Activated CD4-positive, alpha-beta memory T cell treated with anti-CD3 and anti-CD28 coated beads, Interleukin-2, amount 10 ng/mL, durations not matched to agents 7 days and 5 days (primary cell): ENCODE measurements around the gene DCTPP1. TPM values are rescaled to one million over a fixed set of nuclear protein-coding genes. Genes with fewer than 3 reads are reported as not detected.
"Not testable (repeated sequence)": the region's sequence is repeated elsewhere in the genome, so short reads cannot be mapped to it uniquely, and the experiment has no call there.

Experiments used
- CTCF ChIA-PET: fragments of 350-600 bp; sonication (Branson Sonifier 250); formaldehyde crosslinking; loops from one replicate; lab custom pipeline; 2021; ENCODE audit warnings: antibody characterized with exemption, inconsistent platforms; lab: Charles Lee
- POLR2A ChIA-PET: fragments of 350-600 bp; sonication (Branson Sonifier 250); formaldehyde crosslinking; loops from one replicate; lab custom pipeline; 2021; ENCODE audit warnings: antibody characterized with exemption; lab: Charles Lee
- DNase-seq: peaks from one replicate; pipeline ENCODE4 v3.0.0-alpha.2; 2020
- H3K27ac Mint-ChIP-seq: one replicate; pipeline ENCODE4 v1.8.0; 2021; ENCODE audit warnings: mild to moderate bottlenecking, mixed read lengths
- H3K27me3 Mint-ChIP-seq: one replicate; pipeline ENCODE4 v1.8.0; 2021; ENCODE audit warnings: mixed read lengths
- H3K36me3 Mint-ChIP-seq: one replicate; pipeline ENCODE4 v1.8.0; 2021; ENCODE audit warnings: low read depth, mixed read lengths
- H3K4me1 Mint-ChIP-seq: one replicate; pipeline ENCODE4 v1.8.0; 2021; ENCODE audit warnings: mixed read lengths
- H3K4me3 Mint-ChIP-seq: one replicate; pipeline ENCODE4 v1.8.0; 2021; ENCODE audit warnings: mild to moderate bottlenecking, mixed read lengths
- H3K9me3 Mint-ChIP-seq: one replicate; pipeline ENCODE4 v1.8.0; 2021; ENCODE audit warnings: mixed read lengths
- total RNA-seq, 2 experiments: library from RNA; stranded (reverse); gene quantifications; one replicate each; pipeline ENCODE4 v1.2.3, GENCODE V29; 2021

The DCTPP1 gene
- 10 to 100 TPM; 51.3 to 51.4 TPM for total RNA-seq

DNA sequence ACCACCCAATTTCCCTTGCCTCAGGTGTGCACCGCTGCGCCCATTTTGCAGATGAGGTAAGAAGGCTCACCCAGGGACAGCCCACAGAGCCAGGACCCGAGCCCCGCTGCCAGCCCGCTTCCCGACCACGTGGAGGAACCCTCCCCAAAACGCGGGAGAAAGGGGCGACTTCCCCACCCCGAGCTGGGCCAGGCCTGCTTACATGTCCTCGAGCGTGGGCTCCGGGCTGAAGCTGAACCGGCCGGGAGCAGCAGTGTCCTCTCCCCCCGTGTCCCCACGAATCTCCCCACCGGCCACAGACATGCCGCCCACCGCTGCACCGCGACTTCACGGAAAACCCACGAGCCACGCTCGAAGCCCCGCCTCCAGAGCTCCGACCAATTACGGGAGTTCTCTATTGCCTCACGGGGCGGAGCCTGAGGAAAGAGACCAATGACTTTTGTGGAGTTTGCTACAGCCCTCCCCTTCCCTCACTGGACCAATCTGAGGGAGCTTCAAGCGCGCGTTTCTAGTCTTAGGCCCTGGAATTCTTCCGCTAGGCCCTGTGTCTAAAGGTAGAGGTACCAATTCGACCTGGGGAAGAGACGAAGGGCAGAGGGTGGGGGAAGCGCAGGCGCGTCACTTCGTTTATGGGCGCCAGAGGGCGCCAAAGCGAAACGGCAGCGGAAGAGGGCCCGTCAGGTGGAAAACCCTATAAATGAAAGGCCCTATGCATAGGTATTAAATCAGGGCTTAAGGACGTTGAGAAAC lies at the start of gene DCTPP1:
TSS of gene DCTPP1 (minus strand) at position 353 of the 750 bp plus-strand sequence. CDS start at position 303, 50 bp downstream.
- Mint-ChIP-seq H3K9me3 (no peaks in the 10 kb centered on the region), H3K27me3 (no peaks in the 10 kb centered on the region), H3K36me3 (peaks cover 19% of the 10 kb centered on the region), H3K27ac (no peak within 1 kb of the TSS), H3K4me1 (peaks cover 39% of the 10 kb centered on the region), H3K4me3 (no peak within 1 kb of the TSS)
- peak; percentile 97 for DNase-seq
- POLR2A ChIA-PET: interaction anchor here (0.5 to 3.6 kb wide), 34 partner anchors 12 to 245 kb away, joined by 3 to 41 read pairs (median 5); partner anchors contain the start of genes ITGAL, PRR14, SEPHS2 and SEPTIN1
- CTCF ChIA-PET: interaction anchor here (0.6 to 3.6 kb wide), 77 partner anchors 8 to 374 kb away, joined by 3 to 58 read pairs (median 7); partner anchors contain the start of genes CORO1A, FBRS, ITGAL and PRR14

DNA sequence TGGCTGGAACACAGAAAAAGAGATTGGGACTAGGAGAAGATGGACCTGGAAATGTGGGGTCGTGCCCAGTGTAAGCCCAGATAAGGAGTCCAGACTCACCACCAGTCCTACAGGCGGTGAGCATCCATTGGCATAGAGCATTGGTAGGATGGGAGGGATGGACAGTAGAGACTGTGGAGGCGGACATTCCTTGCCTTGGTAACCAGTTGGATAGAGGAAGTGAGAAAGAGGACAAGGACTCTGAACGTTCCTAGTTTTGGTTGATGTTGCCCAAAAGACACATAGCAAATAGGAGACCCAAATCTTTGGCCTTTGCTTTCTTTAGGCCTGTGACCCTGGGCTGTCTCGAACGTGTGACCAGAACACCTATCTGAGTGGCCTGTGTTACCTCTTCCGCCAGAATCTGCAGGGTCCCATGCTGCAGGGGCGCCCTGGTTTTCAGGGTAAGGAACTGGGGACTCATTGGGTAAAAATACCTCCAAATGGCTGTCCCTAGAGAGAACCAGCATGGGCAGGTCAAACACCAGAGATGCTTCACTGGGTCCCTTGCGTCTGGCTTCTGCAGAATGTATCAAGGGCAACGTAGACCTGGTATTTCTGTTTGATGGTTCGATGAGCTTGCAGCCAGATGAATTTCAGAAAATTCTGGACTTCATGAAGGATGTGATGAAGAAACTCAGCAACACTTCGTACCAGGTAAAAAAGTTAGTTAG lies 49.1 kb upstream of the DCTPP1 start:
- ChIA-PET POLR2A (interaction anchor here (1.2 to 5.6 kb wide), 5 partner anchors 9 to 32 kb away, joined by 3 to 38 read pairs (median 5); no protein-coding TSS in a partner anchor), CTCF (interaction anchor here (1.2 to 3.4 kb wide), 4 partner anchors 13 to 49 kb away, joined by 3 to 17 read pairs (median 8); partner anchors contain the start of gene DCTPP1)
- Mint-ChIP-seq H3K27me3 (no peaks in the 10 kb centered on the region), H3K9me3 (no peaks in the 10 kb centered on the region), H3K27ac (peak overlapping the region; percentile 69), H3K4me3 (no peak overlapping the region), H3K36me3 (peaks cover 85% of the 10 kb centered on the region), H3K4me1 (peaks cover 74% of the 10 kb centered on the region)
- DNase-seq: no peak

- H3K27me3 Mint-ChIP-seq, H3K4me3 Mint-ChIP-seq, DNase-seq, H3K9me3 Mint-ChIP-seq: not testable (repeated sequence)
- H3K27ac Mint-ChIP-seq: peak overlapping the region; percentile 66
- POLR2A ChIA-PET: interaction anchor here (0.8 to 10.7 kb wide), 6 partner anchors 13 to 48 kb away, joined by 3 to 400 read pairs (median 84); partner anchors contain the start of genes DCTPP1 and SEPHS2
- peaks cover 65% of the 10 kb centered on the region for H3K4me1 Mint-ChIP-seq
- CTCF ChIA-PET: interaction anchor here (1.5 to 3.1 kb wide), 3 partner anchors 28 to 151 kb away, joined by 6 to 20 read pairs (median 7); partner anchors contain the start of gene DCTPP1
- peaks cover 86% of the 10 kb centered on the region for H3K36me3 Mint-ChIP-seq
These were observed 47.9 kb upstream of the DCTPP1 start for GRCh38 chr16:30477773-30478172.

DNA sequence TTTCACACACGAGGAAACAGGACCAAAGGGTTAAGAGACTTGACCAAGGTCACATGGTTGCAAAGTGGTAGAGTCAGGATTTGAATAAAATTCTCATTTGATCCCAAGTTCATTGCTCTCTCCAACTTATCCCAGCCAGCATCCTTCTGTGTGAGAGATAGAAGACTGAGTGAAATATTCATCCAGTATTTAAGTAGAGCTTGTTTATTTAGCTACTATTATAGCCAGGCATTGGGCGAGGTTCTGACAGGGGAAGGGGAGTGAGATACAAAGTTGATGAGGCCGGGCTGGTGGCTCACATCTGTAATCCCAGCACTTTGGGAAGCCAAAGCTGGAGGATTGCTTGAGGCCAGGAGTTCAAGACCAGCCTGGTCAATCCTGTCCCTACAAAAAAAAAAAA lies 47.2 kb upstream of the DCTPP1 start:
- Mint-ChIP-seq H3K4me3 (no peak overlapping the region), H3K27me3 (no peaks in the 10 kb centered on the region), H3K4me1 (peaks cover 63% of the 10 kb centered on the region), H3K27ac (peak overlapping the region; percentile 66), H3K9me3 (no peaks in the 10 kb centered on the region), H3K36me3 (peaks cover 82% of the 10 kb centered on the region)
- no peak for DNase-seq
- ChIA-PET POLR2A (interaction anchor here (0.8 to 10.7 kb wide), 7 partner anchors 13 to 58 kb away, joined by 3 to 400 read pairs (median 4); partner anchors contain the start of genes DCTPP1, SEPHS2 and ZNF747), CTCF (interaction anchor here (0.9 to 3.1 kb wide), 5 partner anchors 20 to 152 kb away, joined by 3 to 20 read pairs (median 6); partner anchors contain the start of gene DCTPP1)

- peak overlapping the region; percentile 98 for H3K4me3 Mint-ChIP-seq
- no peak for DNase-seq
- no peaks in the 10 kb centered on the region for H3K27me3 Mint-ChIP-seq
- POLR2A ChIA-PET: interaction anchor here (0.6 to 10.7 kb wide), 13 partner anchors 9 to 184 kb away, joined by 3 to 400 read pairs (median 8); partner anchors contain the start of genes DCTPP1, SEPHS2, ZNF688 and ZNF747
- H3K36me3 Mint-ChIP-seq: peaks cover 64% of the 10 kb centered on the region
- CTCF ChIA-PET: interaction anchor here (0.9 to 7.3 kb wide), 8 partner anchors 16 to 182 kb away, joined by 3 to 107 read pairs (median 26); partner anchors contain the start of genes DCTPP1 and SEPHS2
- peak overlapping the region; percentile 77 for H3K27ac Mint-ChIP-seq
- H3K9me3 Mint-ChIP-seq: no peaks in the 10 kb centered on the region
- peaks cover 65% of the 10 kb centered on the region for H3K4me1 Mint-ChIP-seq
These were observed 44.9 kb upstream of the DCTPP1 start for GRCh38 chr16:30474684-30475083.

DNA sequence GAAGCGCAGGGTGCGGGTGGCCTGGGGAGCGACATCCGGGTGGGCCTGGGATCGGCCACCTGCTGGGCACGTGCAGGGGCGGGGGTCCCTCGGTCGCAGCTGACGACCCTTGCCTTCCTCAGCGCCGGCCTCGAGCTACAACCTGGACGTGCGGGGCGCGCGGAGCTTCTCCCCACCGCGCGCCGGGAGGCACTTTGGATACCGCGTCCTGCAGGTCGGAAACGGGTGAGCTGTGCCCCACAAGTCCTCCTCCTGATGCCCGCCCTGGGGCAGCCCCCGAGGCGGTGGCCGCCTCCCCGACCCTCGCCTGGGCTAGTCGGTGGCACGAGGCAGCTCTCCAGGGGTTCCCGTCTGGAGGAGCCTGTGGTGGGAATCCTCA lies 44.2 kb upstream of the DCTPP1 start:
- peak overlapping the region; percentile 96 for H3K27ac Mint-ChIP-seq
- no peaks in the 10 kb centered on the region for H3K27me3 Mint-ChIP-seq
- peaks cover 67% of the 10 kb centered on the region for H3K4me1 Mint-ChIP-seq
- peaks cover 61% of the 10 kb centered on the region for H3K36me3 Mint-ChIP-seq
- H3K9me3 Mint-ChIP-seq: no peaks in the 10 kb centered on the region
- H3K4me3 Mint-ChIP-seq: peak overlapping the region; percentile 98
- ChIA-PET POLR2A (interaction anchor here (0.7 to 10.7 kb wide), 16 partner anchors 10 to 291 kb away, joined by 3 to 400 read pairs (median 7); partner anchors contain the start of genes CORO1A, DCTPP1, FBRS and SEPHS2), CTCF (interaction anchor here (0.8 to 7.3 kb wide), 9 partner anchors 16 to 183 kb away, joined by 3 to 107 read pairs (median 9); partner anchors contain the start of genes DCTPP1, PRR14 and SEPHS2)
- no peak for DNase-seq

DNA sequence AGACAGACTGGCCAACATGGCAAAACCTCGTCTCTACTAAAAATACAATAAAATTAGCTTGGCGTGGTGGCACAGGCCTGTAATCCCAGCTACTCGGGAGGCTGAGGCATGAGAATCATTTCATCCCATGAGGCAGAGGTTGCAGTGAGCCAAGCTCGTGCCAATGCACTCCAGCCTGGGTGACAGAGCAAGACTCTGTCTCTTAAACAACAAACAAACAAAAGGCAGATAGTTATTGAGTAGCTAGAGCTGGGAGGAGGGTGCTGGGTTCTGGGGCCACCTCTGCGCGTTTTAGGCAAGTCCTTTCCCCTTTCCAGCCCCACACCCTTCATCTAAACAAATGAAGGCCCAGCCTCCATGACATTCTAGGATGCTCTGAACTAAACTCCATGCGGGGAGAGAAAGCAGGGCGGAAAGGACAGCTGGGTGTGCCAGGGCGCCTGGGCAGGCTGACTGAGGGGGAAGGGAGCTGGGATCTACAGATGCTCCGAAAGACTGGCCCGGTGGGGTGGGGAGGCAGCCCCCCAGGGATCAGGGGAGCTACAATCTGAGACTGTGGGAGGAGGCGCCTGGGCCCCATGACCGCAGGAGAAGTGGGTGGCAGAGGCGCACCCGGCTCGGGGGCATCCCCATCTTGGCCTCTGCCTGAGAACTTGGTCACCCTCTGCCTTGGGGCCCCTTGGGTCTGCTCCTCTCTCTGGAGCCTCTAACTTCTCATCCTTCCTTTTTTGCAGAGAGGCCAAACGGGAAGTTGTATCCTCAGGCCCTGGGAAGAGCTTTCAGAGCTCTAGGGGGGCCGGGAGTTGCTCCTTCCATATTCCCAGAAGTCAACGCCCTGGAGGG lies 43.6 kb upstream of the DCTPP1 start:
- Mint-ChIP-seq H3K27me3 (no peaks in the 10 kb centered on the region), H3K4me1 (peaks cover 63% of the 10 kb centered on the region), H3K4me3 (peak overlapping the region; percentile 98), H3K36me3 (peaks cover 54% of the 10 kb centered on the region), H3K9me3 (no peaks in the 10 kb centered on the region), H3K27ac (peak overlapping the region; percentile 96)
- peak; percentile 63 for DNase-seq
- CTCF ChIA-PET: interaction anchor here (0.6 to 7.3 kb wide), 14 partner anchors 9 to 644 kb away, joined by 3 to 107 read pairs (median 4); partner anchors contain the start of genes DCTPP1, PRR14, SEPHS2 and SEPTIN1
- POLR2A ChIA-PET: interaction anchor here (0.7 to 10.7 kb wide), 20 partner anchors 9 to 290 kb away, joined by 3 to 400 read pairs (median 5); partner anchors contain the start of genes CORO1A, DCTPP1, FBRS and SEPHS2

DNA sequence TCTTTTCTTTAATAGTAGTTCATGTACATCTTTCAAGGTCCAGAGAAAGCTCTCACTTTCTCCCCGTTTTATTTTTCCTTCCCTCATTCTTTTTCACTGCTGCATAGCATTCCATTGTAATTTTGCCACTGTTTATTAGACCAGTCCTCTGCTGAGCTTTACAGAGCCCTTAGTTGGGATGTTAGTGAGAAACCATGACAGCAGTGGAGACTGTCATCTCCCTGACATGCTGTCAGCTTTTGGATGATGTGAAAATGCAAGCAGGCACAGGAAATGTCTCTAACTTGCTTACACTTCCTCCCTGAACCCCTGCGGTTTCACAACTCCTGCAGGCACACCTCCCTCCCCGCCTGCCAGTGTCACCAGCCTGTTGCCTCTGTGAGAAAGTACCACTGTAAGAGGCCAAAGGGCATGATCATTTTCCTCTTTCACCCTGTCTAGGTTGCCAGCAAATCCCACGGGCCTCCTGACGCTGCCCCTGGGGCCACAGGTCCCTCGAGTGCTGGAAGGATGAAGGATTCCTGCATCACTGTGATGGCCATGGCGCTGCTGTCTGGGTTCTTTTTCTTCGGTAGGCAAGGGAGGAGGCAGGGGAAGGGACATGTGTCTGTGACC lies 42.6 kb upstream of the DCTPP1 start, which contains the start of gene ITGAL:
TSS of gene ITGAL (plus strand) at position 415 of the 615 bp plus-strand sequence. CDS start at position 511, 96 bp downstream.
- CTCF ChIA-PET: interaction anchor here (0.6 to 7.3 kb wide), 15 partner anchors 9 to 178 kb away, joined by 3 to 107 read pairs (median 4); partner anchors contain the start of genes DCTPP1, PRR14, SEPHS2 and SEPTIN1

DNA sequence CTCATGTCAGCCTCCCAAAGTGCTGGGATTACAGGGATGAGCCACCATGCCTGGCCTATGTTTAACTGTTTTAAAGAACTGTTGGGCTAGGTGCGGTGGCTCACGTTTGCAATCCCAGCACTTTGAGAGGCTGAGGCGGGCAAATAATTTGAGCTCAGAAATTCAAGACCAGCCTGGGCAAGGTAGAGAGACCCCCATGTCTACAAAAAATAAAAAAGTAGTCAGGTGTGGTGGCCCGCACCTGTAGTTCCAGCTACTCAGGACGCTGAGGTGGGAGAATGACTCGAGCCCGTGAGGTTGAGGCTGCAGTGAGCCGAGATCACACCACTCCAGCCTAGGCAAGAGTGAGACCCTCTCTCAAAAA lies 40.8 kb upstream of the DCTPP1 start:
- Mint-ChIP-seq H3K4me3 (no peak overlapping the region), H3K4me1 (peaks cover 53% of the 10 kb centered on the region), H3K27ac (peak overlapping the region; percentile 96), H3K36me3 (peaks cover 30% of the 10 kb centered on the region), H3K9me3 (no peaks in the 10 kb centered on the region), H3K27me3 (no peaks in the 10 kb centered on the region)
- POLR2A ChIA-PET: interaction anchor here (0.6 to 10.7 kb wide), 7 partner anchors 12 to 883 kb away, joined by 3 to 400 read pairs (median 33); partner anchors contain the start of genes SEPHS2 and ZNF747
- CTCF ChIA-PET: interaction anchor here (0.6 to 7.3 kb wide), 4 partner anchors 12 to 248 kb away, joined by 3 to 107 read pairs (median 12); partner anchors contain the start of gene DCTPP1
- no peak for DNase-seq

More for the DNA sequence above, 42.6 kb upstream of the DCTPP1 start, which contains the start of gene ITGAL:
- DNase-seq: peak; percentile 92
- peak within 1 kb of the TSS; percentile 96 for H3K27ac Mint-ChIP-seq
- POLR2A ChIA-PET: interaction anchor here (0.9 to 10.7 kb wide), 19 partner anchors 14 to 289 kb away, joined by 3 to 400 read pairs (median 5); partner anchors contain the start of genes CORO1A, DCTPP1, FBRS and PRR14
- peak within 1 kb of the TSS; percentile 98 for H3K4me3 Mint-ChIP-seq
- H3K27me3 Mint-ChIP-seq: no peaks in the 10 kb centered on the region
- peaks cover 46% of the 10 kb centered on the region for H3K36me3 Mint-ChIP-seq
- H3K4me1 Mint-ChIP-seq: peaks cover 58% of the 10 kb centered on the region
- H3K9me3 Mint-ChIP-seq: no peaks in the 10 kb centered on the region

- ChIA-PET POLR2A (interaction anchor here (0.6 to 10.7 kb wide), 6 partner anchors 11 to 882 kb away, joined by 3 to 400 read pairs (median 84); partner anchors contain the start of gene SEPHS2), CTCF (interaction anchor here (0.6 to 7.3 kb wide), 4 partner anchors 12 to 248 kb away, joined by 3 to 107 read pairs (median 12); partner anchors contain the start of gene DCTPP1)
- H3K4me1 Mint-ChIP-seq: peaks cover 50% of the 10 kb centered on the region
- H3K27ac Mint-ChIP-seq: peak overlapping the region; percentile 96
- no peaks in the 10 kb centered on the region for H3K9me3 Mint-ChIP-seq
- no peak for DNase-seq
- no peaks in the 10 kb centered on the region for H3K27me3 Mint-ChIP-seq
- peak overlapping the region; percentile 21 for H3K4me3 Mint-ChIP-seq
- peaks cover 25% of the 10 kb centered on the region for H3K36me3 Mint-ChIP-seq
These were observed 40.3 kb upstream of the DCTPP1 start for GRCh38 chr16:30470170-30470512.
